ENCODE results near the gene SAC3D1.
"Not testable (repeated sequence)": the region's sequence is repeated elsewhere in the genome, so short reads cannot be mapped to it uniquely, and the experiment has no call there.

SAC3D1 gene

DNA sequence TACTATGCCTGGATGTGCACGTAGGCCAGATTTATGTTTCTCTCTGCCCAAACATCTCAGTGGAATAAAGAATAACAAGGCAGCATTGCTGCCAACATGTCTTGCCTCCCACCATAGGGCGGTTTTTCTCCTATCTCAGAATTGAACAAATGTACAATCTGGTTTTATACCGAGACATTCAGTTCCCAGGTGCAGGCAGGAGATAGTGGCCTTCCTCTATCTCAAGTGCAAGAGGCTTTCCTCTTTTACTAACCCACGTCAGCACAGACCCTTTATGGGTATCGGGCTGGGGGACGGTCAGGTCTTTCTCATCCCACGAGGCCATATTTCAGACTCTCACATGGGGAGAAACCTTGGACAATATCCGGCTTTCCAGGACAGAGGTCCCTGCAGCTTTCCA is 17.5 kb upstream of the SAC3D1 start:
- not testable (repeated sequence) for DNase-seq (ENCODE audit: low read depth)

DNA sequence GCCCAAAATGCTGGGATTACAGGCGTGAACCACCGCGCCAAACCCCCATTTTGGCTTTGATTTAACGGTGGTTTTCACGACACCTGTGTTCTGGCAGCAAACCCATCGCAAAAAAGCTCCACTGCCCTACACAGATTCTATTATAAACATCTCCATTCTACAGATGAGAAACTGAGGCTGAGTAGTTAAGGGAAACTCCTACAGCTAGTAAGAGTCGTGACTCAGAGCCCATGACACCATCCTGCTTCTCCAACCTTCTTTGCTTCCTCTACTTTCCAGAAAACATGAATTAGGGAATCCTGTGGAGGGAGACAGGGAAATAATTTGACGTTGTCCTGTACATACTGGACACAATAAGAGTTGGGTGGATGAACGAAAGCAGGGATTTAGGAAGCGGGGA is 14.2 kb upstream of the SAC3D1 start:
- no peak for DNase-seq (ENCODE audit: low read depth)

DNA sequence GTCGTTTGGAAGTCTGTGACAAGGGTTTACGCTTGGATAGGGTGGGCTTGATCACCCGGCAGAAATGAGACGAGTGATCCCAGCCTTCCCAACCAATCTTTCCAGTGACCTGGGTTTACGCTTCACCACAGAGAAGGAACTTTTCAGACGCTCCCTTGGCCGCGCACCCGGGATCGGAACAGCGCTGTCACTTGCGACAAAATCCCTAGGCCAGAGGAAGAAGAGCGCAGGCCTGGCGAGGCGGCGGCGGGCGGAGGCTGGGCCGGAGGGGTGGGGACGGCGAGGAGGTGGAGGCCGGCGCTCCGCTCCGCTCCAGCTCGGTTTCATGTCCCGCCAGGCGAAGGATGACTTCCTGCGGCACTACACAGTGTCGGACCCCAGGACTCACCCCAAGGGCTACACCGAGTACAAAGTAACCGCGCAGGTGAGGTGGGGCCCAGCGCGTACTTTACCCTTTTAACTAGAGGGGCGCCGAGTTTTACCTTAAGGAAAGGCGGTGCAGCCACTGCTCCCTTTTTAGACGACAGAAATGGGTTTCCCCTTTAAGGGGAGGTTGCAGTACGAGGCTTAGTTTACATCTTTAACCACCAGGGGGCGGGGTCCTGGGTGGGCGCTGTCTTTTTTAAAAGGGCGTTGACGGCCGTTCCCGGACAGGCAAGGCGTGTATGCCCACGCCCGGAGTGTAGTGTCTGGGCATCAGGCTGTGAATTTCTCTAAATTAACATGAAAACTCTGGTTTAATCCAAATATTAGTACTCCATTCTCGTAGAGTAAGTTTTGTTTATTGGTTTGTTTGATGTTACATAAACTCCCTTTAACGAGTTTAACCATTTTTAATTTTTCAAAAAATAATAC is 13.6 kb upstream of the SAC3D1 start, which contains the start of gene SNX15:
SNX15 (plus strand) TSS at position 227 of the 855 bp plus-strand sequence; CDS start at position 326, 99 bp downstream.
- DNase-seq (ENCODE audit: low read depth): peak; percentile 86

DNA sequence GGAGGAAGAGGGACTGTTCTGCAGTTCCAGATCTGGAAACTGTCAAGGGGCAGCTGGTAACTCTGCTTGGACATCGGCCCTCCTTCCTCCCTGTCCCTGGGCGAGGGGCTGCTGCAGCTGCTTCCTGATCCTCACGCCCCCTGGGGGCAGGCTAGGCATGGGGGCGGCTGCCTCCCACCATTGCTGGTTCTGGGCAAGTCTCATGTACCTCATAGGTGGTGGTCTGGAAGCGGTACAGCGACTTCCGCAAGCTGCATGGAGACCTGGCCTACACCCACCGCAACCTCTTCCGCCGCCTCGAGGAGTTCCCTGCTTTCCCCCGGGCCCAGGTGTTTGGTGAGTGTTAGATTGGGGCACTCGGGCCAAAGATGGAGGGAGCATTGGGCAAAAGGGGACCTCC is 8.8 kb upstream of the SAC3D1 start:
- no peak for DNase-seq (ENCODE audit: low read depth)

DNA sequence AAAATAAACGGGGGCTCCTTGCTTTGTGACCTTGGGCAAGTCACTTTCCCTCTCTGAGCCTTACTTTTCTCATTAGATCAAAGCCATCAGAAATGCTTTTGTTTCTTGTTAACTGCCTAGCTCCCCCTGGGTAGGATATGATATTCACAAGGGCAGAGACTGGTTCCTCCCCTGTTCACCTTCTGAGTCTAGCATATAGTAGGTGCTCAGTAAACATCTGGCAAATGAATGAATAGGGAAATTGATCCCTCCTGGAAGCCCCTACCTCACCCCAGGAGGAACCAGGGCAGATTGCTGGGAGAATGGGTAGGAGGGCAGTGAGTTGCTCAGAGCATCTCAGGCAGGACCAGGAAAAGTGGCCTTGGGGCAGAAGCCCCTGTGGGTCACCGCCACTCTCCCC is 6.6 kb upstream of the SAC3D1 start:
- no peak for DNase-seq (ENCODE audit: low read depth)

DNA sequence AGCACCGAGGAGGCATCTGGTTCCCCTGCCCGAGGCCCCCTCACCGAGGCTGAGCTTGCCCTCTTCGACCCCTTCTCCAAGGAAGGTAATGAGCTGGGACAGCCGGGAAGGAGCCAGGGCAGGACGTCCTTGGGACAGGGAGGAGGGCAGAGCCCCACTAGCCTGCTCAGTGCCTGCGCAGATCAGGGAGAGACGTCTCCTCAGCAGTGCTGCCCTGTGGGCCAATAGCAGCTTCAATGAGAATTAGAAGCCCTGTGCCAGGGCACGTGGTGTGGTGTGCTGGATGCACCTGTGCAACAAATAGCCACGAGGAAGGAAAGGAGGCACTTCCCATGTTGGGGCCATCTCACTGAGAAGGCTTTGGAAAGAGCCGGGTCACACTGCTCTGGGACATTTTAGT is 5.4 kb upstream of the SAC3D1 start:
- no peak for DNase-seq (ENCODE audit: low read depth)

DNA sequence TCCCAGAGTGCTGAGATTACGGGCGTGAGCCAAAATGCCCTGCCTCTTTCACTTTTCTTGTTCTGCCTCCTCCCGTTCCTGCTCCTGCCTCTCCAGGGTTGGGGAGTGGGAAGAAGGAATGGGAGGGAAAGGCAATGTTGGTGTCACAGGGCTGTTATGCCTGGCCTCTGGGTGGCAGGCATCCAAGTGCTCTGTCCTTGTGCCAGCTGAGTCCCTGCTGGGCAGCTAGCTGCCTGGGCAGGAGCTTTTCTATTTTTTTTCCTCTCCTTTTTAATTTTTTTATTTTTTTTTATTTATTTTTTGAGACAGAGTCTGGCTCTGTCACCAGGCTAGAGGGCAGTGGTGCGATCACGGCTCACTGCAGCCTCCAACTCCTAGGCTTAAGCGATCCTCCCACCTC is 4.1 kb upstream of the SAC3D1 start:
- no peak for DNase-seq (ENCODE audit: low read depth)

DNA sequence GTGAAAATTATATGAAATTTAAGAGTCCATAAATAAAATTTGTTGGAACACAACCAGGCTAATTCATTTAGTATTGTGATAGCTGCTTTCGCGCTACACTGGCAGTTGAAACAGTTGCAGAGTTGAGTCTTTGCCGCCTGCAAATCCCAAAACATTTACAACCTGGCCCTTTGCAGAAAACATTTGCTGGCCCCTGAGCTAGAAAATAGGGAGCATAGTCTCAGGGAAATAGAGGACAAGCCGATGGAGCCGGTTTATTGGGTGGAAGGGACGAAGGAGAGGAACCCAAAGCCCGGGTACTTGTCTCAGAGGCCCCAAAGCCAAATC is 527 bp upstream of the SAC3D1 start:
- no peak for DNase-seq (ENCODE audit: low read depth)

DNA sequence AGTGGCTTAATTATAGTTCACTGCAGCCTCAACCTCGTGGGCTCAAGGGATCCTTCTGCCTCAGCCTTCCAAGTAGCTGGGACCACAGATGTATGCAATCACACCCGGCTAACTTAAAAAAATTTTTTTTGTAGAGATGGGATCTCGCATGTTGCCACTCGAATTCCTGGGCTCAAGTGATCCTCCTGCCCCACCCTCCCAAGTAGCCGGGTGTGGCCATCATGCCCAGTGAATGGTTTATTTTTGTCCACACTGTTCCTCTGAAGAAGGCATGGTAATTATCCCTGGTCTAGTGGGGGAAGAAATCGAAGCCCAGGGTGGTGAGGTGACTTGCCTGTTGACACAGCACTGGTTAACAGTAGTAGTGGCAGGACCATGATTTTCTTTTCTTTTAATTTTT is 1.9 kb downstream of the SAC3D1 start:
- no peak for DNase-seq (ENCODE audit: low read depth)

DNA sequence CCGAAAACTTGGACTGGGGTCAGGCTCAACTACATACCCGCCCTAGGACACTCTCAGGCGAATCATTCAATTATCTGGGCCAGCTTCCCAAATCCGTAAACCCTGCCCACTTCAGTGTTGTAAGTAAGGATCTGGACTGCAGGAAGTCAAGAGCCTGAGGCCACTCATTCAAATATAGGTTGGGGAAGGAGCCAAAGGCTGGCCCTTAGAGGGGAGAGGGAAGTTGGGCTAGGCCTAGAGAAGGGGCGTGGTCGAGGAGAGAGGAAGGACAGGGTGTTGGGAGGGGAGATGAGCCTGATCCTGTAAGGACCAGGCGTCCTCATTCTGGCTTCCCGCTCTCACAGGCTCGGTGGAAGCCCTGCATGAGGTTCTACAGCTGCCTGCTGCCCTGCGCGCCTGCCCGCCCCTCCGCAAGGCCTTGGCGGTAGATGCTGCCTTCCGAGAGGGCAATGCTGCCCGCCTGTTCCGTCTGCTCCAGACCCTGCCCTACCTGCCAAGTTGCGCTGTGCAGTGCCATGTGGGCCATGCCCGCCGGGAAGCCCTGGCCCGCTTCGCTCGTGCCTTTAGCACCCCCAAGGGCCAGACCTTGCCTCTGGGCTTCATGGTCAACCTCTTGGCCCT is 3.0 kb downstream of the SAC3D1 start:
- DNase-seq (ENCODE audit: low read depth): no peak

DNA sequence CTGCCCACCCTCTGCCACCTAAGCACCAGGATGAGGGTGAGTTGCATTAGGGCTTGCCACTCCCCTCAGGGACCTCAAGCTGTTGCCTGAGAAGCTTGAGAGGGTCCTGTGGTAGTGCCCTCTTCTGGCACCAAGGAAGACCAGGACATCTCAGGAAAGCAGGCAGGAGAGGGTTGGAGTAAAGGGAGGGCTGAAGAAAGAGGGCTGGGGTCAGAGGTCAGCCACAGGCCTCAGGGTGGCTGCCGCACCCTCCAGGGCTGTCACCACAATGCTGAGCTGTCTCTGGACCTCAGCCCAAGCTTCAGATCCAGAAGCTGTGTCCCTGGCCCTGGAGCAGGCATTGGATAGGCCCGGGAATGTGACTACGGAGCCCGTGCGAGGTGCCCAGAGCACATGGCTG is 4.1 kb downstream of the SAC3D1 start:
- no peak for DNase-seq (ENCODE audit: low read depth)

DNA sequence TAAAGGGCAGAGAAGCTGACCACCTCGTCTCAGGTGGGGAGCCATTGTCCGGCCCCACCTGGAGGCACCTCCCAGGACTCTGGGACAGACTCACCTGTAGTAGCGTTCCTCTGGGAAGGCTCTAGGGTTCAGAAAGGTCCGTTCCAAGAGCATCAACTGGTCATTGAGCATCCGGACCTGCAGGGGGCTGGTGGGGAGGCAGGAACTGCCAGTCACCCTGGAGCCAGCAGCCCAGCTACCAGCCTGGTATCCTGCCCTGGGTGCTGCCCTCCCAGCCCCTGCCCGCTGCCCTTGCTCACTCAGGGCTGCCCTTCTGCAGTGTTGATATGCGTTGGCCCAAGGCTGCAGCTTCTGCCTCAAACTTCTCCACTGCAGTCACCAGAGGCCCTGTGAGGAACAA is 4.7 kb downstream of the SAC3D1 start:
- no peak for DNase-seq (ENCODE audit: low read depth)

DNA sequence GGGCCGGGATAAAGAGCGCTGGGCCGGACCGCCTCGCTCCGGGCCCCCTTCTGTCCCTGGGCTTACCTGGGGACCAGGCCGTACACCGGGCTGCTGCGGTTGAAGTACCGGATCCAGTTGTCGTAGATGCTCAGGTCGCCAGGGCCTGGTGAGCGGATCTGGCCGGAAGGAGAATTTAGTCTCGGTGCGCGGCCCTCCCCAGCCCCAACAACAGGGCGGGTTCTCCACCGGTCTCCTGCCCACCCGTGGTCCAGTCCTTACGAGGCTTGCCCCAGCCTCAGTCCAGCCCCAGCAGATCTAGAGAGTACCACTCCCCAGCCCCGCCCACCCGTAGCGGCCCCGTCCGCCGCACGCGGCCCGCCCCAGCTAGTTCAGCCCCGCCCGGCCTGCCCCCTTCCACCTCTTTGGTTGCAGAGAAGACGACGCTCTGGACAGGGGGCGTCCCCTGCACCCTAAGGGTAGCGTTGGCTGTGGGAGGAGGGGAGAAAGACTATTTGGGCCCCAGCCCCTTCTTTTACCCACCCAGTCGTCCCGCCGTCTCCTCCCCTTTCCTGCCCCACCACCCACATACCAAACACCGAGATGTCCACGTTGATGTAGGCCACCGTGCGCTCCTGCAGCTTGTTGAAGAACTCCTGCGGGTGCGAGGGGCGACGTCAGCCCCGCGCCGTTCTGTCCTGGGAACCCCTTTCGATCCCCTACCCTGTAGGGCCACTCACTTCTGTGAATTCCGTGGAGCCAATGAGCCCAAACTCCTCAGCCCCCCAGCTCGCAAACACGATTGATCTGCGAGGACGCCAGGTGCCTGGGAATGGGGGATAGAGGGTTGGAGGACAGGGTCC is 6.8 kb downstream of the SAC3D1 start:
- no peak for DNase-seq (ENCODE audit: low read depth)

DNA sequence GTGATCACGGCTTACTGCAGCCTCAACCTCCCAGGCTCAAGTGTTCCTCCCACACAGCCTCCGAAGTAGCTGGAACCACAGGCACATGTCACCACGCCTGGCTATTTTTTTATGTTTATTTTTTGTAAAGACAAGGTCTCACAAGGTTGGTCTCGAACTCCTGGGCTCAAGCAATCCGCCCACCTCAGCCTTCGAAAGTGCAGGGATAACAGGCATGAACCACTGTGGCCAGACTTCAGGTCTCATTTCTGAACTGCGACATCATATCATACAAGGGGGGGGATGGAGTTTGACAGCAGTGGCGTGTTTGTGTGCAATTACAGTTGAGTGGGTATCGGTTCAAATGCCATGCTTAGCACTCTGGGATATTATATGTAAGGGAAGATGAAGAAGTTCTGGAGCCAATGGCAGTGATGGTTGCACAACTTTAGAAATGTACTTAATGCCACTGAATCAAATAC is 10.4 kb downstream of the SAC3D1 start:
- DNase-seq (ENCODE audit: low read depth): no peak

DNA sequence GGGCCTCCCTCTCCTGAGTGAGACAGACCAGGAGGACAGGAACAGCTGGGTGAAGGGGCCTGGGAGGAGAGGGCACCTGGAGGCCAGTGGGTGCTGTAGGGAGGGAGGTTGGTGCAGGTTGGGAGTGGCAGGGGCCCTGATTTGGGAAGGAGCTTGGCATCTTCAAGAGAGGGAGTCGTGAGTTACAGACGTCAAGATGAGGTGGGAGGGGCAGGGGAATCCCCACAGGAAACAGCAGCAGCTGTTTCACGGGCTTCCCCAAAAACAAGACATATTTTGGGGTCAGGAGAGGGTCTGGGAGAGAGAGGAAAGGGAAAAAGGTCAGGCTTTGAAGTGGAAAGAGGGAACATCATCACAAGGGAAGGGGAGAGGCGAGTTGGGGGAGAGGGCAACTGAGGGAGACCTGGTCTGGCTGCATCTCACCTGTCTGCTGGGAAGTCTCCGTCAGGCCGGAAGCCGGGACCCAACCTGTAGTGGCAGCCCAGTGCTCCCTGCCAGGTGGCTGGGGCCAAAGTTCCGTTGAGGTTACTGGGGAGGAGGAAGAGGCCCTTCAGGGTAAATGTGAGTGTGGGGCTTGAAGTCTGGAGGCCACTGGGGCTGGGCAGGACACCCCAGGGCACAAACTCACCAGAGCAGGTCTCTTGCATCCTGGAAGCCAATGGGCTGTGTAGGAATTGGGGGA is 13.0 kb downstream of the SAC3D1 start:
- peak; percentile 10 for DNase-seq (ENCODE audit: low read depth)

DNA sequence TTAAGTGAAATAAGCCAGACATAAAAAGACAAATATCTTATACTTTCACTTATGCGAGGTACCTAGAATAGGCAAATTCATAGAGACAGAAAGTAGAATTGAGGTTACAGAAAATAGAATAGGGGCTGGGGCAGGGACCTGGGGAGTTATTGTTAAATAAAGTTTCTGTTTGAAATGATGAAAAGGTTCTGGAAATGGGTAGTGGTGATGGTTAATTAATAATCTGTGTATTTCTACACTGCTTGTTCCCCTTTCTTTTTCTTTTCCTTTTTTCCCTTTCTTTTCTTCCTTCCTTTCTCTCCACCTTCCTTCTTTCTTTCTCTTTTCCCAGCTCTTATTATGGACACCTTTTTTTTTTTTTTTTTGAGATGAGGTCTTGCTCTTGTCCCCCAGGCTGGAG is 14.5 kb downstream of the SAC3D1 start:
- no peak for DNase-seq (ENCODE audit: low read depth)

DNA sequence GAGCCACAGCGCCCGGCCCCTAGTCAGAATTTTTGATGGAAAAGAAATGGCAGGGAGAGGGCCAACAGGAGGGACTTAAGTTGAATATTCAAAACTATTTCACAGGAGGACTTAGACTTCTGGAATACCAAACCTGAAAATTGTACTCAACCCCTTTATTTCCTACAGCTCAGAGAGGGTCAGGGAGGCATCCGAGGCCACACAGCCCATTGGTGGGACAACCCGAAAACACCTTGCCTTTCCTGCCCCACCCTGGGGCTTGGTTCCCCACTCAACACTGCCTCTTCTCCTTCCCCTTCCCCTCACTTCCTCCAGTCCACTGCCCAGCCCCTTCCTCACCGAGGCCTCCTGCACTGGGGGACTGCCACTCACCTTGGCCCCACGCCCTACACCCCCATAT is 16.0 kb downstream of the SAC3D1 start:
- DNase-seq (ENCODE audit: low read depth): no peak

DNA sequence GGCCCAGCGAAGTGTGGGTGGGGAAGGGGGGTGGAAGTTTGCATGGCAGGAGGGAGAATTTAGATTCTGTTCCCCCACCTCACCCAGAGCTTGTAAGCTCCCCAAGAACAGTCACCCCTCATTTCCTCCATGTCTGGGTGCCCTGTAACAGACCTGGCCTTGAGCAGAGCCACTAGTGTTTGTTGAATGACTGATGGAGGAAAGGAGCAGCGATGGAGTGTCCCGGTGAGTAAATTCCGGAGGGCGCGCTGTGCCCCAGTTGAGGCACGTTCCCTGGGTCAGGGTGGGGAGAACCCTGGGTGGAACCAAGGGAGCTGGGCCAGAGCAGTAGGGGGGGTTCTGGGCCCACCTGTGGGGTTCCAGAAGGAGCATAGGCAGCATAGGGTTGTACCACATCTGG is 16.5 kb downstream of the SAC3D1 start:
- no peak for DNase-seq (ENCODE audit: low read depth)

DNA sequence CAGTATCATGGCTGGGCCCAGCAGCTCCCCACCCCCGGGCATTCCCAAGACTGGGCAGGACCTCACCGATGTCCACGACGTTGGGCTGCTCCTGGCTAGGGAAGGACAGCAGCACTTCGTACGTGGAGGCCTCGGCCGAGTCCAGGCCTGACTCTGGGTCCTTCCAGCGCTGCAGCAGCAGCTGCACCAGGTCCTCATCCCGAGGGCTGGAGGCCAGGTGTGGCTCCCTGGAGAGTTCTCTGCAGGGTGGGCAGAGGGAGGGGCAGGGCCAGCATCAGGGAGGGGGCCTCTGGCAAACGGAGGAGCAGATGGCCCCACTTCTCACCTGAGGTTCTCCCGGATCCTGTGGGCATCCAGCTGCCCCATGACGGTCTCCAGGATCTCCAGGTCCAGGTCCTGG is 17.0 kb downstream of the SAC3D1 start:
- DNase-seq (ENCODE audit: low read depth): no peak

DNA sequence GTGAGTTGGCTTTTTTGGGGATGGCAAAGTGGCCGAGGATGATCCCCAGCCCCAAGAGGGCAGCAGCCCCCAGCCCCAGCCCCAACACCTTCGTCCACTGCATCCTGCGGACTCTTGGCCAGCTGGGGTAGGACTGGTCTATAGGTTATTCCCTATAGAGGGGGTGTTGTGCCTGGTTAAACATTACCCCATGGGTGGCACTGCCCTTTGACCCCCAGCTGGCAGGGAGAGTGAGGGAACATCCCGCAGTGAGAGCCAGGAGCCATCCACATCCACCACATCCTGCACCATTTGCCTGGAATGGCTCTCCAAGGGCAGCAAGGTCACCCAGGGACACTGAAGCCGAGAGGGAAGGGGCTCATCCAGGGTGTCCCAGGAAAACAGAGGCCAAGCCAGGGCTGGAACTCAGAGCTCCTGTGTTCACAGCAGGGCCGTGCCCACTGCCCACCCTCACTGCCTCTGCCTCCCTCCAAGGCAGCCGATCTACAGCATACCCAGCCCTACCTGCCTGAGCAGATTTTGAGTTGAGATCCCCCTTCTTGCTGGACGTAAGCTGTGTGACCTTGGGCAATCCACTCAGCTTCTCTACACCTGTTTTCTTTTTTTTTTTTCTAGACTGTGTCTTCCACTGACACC is 17.5 kb downstream of the SAC3D1 start, which contains the start of gene NAALADL1:
NAALADL1 (minus strand) TSS at position 135 of the 636 bp plus-strand sequence; CDS start at position 103, 32 bp downstream.
- DNase-seq (ENCODE audit: low read depth): no peak

DNA sequence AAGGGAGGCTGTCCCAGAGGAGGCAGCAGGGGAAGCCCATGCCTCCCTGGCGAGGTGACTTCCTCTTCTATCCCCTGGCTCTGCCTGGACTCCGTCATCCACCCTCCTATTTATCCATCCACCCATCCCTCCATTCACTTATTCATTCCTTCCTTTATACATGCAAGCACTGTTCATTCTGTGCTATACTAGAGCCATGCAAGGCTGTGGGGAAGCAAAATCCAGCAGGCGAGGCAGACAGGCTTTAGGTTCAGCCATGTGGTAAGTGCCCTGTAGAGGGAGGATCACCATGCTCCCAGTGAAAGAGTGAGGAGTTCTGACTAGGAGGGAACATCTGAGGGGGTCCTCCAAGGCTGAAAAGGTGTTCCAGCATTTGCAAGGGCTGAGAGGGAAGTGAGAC is 18.5 kb downstream of the SAC3D1 start:
- DNase-seq (ENCODE audit: low read depth): no peak

Measured in T follicular helper cell (primary cell).